BLaER1 treated with 17β-estradiol and CSF1 and Interleukin-3, amounts not matched to agents 10 nM and 100 nM (cell line): ENCODE measurements around the gene NACC2.

Experiments
- H3K27ac ChIP-seq, 11 experiments: shearing (Covaris generic); formaldehyde crosslinking; 2 replicates each; pipeline ENCODE4 v1.8.1; 2022
- H3K27me3 ChIP-seq, 11 experiments: shearing (Covaris generic); formaldehyde crosslinking; 2 replicates each; pipeline ENCODE4 v1.8.1; 2022
- H3K36me3 ChIP-seq, 11 experiments: shearing (Covaris generic); formaldehyde crosslinking; 2 replicates each; pipeline ENCODE4 v1.8.1; 2022
- H3K4me1 ChIP-seq, 10 experiments: shearing (Covaris generic); formaldehyde crosslinking; 2 replicates each; pipeline ENCODE4 v1.8.1; 2022
- H3K4me2 ChIP-seq, 11 experiments: shearing (Covaris generic); formaldehyde crosslinking; 2 replicates each; pipeline ENCODE4 v1.8.1; 2022
- H3K4me3 ChIP-seq, 10 experiments: shearing (Covaris generic); formaldehyde crosslinking; 2 replicates each; pipeline ENCODE4 v1.8.1; 2022
- H3K9ac ChIP-seq, 11 experiments: shearing (Covaris generic); formaldehyde crosslinking; 2 replicates each; pipeline ENCODE4 v1.8.1; 2022
- H3K9me3 ChIP-seq, 11 experiments: shearing (Covaris generic); formaldehyde crosslinking; replicated peaks in 1 of 11; 2 replicates each; pipeline ENCODE4 v1.8.1; 2022
- H4K20me1 ChIP-seq, 11 experiments: shearing (Covaris generic); formaldehyde crosslinking; 2 replicates each; pipeline ENCODE4 v1.8.1; 2022
- Cebpa-rat ChIP-seq, 11 experiments: shearing (Covaris generic); IDR thresholded peaks; 2 replicates each; pipeline ENCODE4 v1.8.1; 2022

NACC2 gene

DNA sequence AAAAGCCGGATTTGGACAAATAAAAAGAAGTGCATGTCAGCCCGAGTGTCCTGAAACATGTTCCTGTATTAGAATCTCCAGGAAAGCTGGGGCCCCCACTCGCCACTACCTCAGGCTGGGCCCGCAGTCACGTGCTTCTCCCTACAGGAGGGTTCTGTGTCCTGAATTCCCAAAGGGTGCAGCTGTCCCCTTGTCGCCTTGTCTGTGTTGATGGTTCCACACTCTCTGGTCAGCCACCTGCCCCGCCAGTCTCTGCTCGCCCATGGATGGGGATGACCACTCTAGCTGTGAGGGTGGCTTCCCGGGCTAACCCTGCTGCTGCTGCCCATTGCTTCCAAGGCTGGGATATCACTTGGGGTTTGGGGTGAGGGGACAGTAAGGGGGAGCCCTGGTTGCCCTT, 26.7 kb upstream of the NACC2 start:
- Histone ChIP-seq H3K27me3 (peaks cover 0 to 7% (median 0%) of the 10 kb centered on the region in 11 experiments; a peak in 1 of 22 replicates), H3K9ac (peak overlapping the region in 2 of 11 experiments; percentile 4 to 7; a peak in 1 of 22 replicates), H4K20me1 (peaks cover 0 to 7% (median 0%) of the 10 kb centered on the region in 11 experiments; a peak in 3 of 22 replicates), H3K36me3 (peaks cover 0 to 6% (median 3%) of the 10 kb centered on the region in 11 experiments; a peak in 16 of 22 replicates), H3K4me3 (no peak overlapping the region), H3K9me3 (peaks cover 0 to 11% (median 0%) of the 10 kb centered on the region in 11 experiments; a peak in 4 of 22 replicates), H3K27ac (no peak overlapping the region), H3K4me2 (no peak overlapping the region), H3K4me1 (peaks cover 26 to 47% (median 38%) of the 10 kb centered on the region in 10 experiments)
- no peak for TF ChIP-seq Cebpa-rat (IDR thresholded peaks at IDR 0.05)

- H3K4me2 ChIP-seq = peak overlapping the region; percentile 20 to 100 (median 96); a peak in 21 of 22 replicates
- TF ChIP-seq Cebpa-rat (IDR thresholded peaks at IDR 0.05) = no peak
- peaks cover 26 to 49% (median 44%) of the 10 kb centered on the region in 10 experiments for H3K4me1 ChIP-seq
- peak overlapping the region in 9 of 11 experiments; percentile 89 to 98 (median 95); a peak in 15 of 22 replicates for H3K9ac ChIP-seq
- H3K27me3 ChIP-seq = 0 out of 22 replicates have a peak, but pooled peaks cover 0 to under 1% (median 0%) of the 10 kb centered on the region in 11 experiments
- H4K20me1 ChIP-seq = peaks cover 0 to 17% (median 0%) of the 10 kb centered on the region in 11 experiments; a peak in 4 of 22 replicates
- H3K9me3 ChIP-seq = peaks cover 0 to 7% (median 0%) of the 10 kb centered on the region in 11 experiments; a peak in 4 of 22 replicates
- peak overlapping the region in 1 of 11 experiments; percentile 31; a peak in 1 of 22 replicates for H3K27ac ChIP-seq
- peaks cover 6 to 20% (median 17%) of the 10 kb centered on the region in 11 experiments for H3K36me3 ChIP-seq
- no peak overlapping the region for H3K4me3 ChIP-seq
Measured at GRCh38 chr9:136120438-136120844, 25.4 kb upstream of the NACC2 start.

DNA sequence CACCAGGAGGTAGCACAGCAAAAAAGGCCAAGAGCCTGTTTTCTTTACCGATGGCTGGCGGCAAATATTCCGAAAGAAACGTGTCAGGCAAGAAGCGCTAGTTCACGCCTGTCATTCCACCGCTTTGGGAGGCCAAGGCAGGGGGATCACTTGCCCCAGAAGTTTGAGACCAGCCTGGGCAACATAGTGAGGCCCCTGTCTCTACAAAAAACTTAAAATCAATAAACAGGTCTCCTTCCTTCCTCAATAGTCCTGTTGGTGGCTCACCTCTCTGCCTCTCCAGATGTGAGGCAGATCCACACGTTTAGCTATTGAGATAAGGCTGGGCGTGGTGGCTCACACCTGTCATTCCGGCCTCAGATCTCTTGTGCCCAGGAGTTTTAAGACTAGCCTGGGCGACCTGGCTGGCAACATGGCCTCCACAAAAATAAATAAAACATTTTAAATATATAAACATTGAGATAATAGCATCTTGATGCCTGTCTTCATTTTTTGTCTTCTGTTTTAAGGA, 24.8 kb upstream of the NACC2 start:
- Histone ChIP-seq H3K9ac (peak overlapping the region; percentile 89 to 98 (median 95)), H3K27ac (peak overlapping the region; percentile 82 to 96 (median 93)), H3K4me1 (peaks cover 26 to 52% (median 47%) of the 10 kb centered on the region in 10 experiments), H3K4me2 (peak overlapping the region; percentile 83 to 100 (median 97)), H3K9me3 (peaks cover 0 to 2% (median 0%) of the 10 kb centered on the region in 11 experiments; a peak in 1 of 22 replicates), H3K4me3 (peak overlapping the region; percentile 83 to 99 (median 90)), H4K20me1 (peaks cover 0 to 21% (median 0%) of the 10 kb centered on the region in 11 experiments; a peak in 4 of 22 replicates), H3K27me3 (no peaks in the 10 kb centered on the region), H3K36me3 (peaks cover 10 to 25% (median 22%) of the 10 kb centered on the region in 11 experiments)
- TF ChIP-seq Cebpa-rat (IDR thresholded peaks at IDR 0.05) = no peak

DNA sequence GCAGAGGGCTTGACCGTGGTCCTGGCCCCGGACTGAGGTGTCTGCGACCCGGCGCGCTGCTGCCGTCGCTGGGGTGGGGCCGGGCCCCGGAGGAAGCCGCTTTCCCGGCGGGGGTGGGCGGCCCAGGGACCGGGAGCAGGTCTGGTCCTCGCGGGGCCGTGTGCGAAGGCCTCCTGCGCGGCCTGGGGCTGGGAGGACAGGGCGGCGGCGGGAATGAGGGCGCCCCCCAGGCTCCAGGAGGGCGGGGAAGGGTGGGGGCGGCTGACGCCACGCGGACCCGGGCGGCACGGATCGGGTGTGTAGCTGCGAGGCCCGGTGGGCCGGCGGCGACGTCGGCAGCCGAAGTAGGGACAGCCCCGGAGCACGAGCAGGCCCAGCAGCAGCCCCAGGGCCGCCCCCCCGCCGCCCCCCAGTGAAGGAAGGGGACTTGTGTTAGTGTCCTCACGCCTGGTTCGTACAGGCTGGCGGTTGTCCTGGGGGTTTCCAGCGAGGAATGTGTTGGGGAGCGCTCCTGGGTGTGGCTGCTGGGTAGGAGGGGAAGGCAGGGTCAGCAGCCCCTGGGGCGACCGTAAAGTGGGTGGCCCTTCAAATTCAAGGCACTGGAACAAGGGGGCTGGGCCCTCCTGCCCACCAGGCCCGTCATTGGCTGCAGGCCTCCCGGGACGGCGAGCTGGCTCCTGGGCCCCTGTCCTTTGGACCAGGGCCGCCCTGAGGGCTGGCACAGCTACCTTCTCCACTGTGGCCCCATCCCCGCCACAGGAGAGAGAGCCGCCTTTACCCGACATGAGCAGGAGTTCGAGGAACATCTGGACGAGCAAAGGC, 24.2 kb upstream of the NACC2 start:
- H3K4me2 ChIP-seq = peak overlapping the region; percentile 83 to 100 (median 97)
- H3K27ac ChIP-seq = peak overlapping the region; percentile 82 to 96 (median 93)
- peak overlapping the region; percentile 89 to 98 (median 95) for H3K9ac ChIP-seq
- H3K36me3 ChIP-seq = peaks cover 17 to 32% (median 27%) of the 10 kb centered on the region in 11 experiments
- H4K20me1 ChIP-seq = peaks cover 0 to 25% (median 0%) of the 10 kb centered on the region in 11 experiments; a peak in 4 of 22 replicates
- no peak for TF ChIP-seq Cebpa-rat (IDR thresholded peaks at IDR 0.05)
- no peaks in the 10 kb centered on the region for H3K27me3 ChIP-seq
- H3K4me3 ChIP-seq = peak overlapping the region; percentile 83 to 99 (median 90)
- H3K4me1 ChIP-seq = peaks cover 26 to 59% (median 48%) of the 10 kb centered on the region in 10 experiments
- no peaks in the 10 kb centered on the region for H3K9me3 ChIP-seq

GRCh38 chr9:136118320-136119060, 23.4 kb upstream of the NACC2 start, which contains the start of gene TMEM250:
Gene TMEM250, minus strand, starts transcription at chr9:136118875. Its CDS starts 1,975 bp downstream, at chr9:136116900.
- TF ChIP-seq Cebpa-rat (IDR thresholded peaks at IDR 0.05) = no peak
- H3K27ac ChIP-seq = peak within 1 kb of the TSS; percentile 90 to 96 (median 93)
- H3K9ac ChIP-seq = peak within 1 kb of the TSS; percentile 89 to 98 (median 95)
- peaks cover 18 to 38% (median 28%) of the 10 kb centered on the region in 11 experiments for H3K36me3 ChIP-seq
- peak within 1 kb of the TSS; percentile 83 to 100 (median 98) for H3K4me2 ChIP-seq
- H3K4me3 ChIP-seq = peak within 1 kb of the TSS; percentile 83 to 99 (median 90)
- no peaks in the 10 kb centered on the region for H3K9me3 ChIP-seq
- peaks cover 26 to 67% (median 51%) of the 10 kb centered on the region in 10 experiments for H3K4me1 ChIP-seq
- H4K20me1 ChIP-seq = peaks cover 0 to 25% (median 0%) of the 10 kb centered on the region in 11 experiments; a peak in 4 of 22 replicates
- no peaks in the 10 kb centered on the region for H3K27me3 ChIP-seq

GRCh38 chr9:136117916-136118319, 22.8 kb upstream of the NACC2 start:
- H3K9me3 ChIP-seq = no peaks in the 10 kb centered on the region
- peak overlapping the region; percentile 89 to 98 (median 95) for H3K9ac ChIP-seq
- H3K4me1 ChIP-seq = peaks cover 32 to 70% (median 52%) of the 10 kb centered on the region in 10 experiments
- H3K27ac ChIP-seq = peak overlapping the region; percentile 90 to 96 (median 93)
- peaks cover 18 to 38% (median 28%) of the 10 kb centered on the region in 11 experiments for H3K36me3 ChIP-seq
- H4K20me1 ChIP-seq = peaks cover 0 to 21% (median 0%) of the 10 kb centered on the region in 11 experiments; a peak in 4 of 22 replicates
- no peak for TF ChIP-seq Cebpa-rat (IDR thresholded peaks at IDR 0.05)
- peak overlapping the region; percentile 83 to 99 (median 90) for H3K4me3 ChIP-seq
- H3K4me2 ChIP-seq = peak overlapping the region; percentile 83 to 100 (median 94)
- H3K27me3 ChIP-seq = no peaks in the 10 kb centered on the region

DNA sequence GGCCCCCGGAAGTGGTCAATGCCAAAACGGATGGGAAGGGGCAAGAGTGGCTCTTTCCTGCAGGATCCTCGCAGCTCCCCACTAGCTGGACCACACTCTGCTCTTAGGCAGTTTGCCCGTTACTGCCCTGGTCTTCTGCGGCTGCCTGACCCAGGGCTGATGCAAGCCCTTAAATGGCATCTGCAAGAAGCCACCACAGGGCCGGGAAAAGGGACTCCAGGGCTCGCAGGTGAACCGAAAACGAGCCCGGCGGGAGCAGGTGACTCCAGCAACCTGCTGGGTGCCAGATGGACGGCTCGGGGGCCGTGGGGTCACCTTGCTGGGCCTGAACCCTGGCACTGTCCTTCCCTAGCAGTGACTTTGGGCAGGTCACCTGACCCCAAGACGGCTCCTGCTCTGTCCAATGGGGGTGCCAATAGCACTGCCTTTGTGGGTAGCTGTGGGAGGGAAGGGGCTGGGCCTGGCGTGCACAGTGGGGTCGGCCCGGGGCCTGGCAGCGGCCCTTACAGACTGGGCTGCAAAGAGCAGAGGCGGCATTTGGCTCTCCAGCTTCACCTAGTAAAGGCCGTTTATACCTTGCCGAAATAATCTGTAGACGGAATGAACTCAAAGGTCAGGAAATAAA, 22.3 kb upstream of the NACC2 start:
- Histone ChIP-seq H3K27ac (peak overlapping the region; percentile 90 to 96 (median 93)), H3K4me1 (peaks cover 37 to 70% (median 52%) of the 10 kb centered on the region in 10 experiments), H3K9me3 (no peaks in the 10 kb centered on the region), H4K20me1 (peaks cover 0 to 21% (median 0%) of the 10 kb centered on the region in 11 experiments; a peak in 4 of 22 replicates), H3K27me3 (no peaks in the 10 kb centered on the region), H3K4me3 (peak overlapping the region; percentile 83 to 99 (median 90)), H3K4me2 (peak overlapping the region; percentile 83 to 100 (median 94)), H3K9ac (peak overlapping the region; percentile 89 to 98 (median 95)), H3K36me3 (peaks cover 18 to 38% (median 28%) of the 10 kb centered on the region in 11 experiments)
- no peak for TF ChIP-seq Cebpa-rat (IDR thresholded peaks at IDR 0.05)
